Measurements from ENCODE around the gene BEST1.

Gene BEST1

DNA sequence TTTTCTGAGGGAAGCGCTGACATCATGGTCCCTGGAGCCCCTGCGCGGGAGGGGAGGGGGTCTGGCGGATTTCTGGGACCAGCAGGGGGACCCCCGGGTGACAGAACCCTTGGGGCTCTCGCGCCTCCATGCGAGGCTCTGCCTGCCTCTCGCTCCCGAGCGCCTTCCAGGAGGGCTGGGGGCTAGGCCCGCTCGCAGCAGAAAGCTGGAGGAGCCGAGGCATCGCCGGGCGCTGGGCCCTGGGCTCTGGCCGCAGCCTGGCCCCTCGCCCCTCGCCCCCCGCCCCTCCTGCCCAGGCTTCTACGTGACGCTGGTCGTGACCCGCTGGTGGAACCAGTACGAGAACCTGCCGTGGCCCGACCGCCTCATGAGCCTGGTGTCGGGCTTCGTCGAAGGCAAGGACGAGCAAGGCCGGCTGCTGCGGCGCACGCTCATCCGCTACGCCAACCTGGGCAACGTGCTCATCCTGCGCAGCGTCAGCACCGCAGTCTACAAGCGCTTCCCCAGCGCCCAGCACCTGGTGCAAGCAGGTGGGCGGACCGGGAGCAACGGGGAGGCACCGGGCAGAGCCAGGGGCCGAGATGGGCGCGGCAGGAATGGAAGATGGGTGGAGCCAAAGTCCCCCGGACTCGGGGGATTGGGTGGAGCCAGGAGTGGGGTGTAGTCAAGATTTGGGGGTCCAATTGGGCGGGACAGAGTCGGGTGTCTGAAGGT lies 5.4 kb downstream of the BEST1 start:
- Mint-ChIP-seq H3K9me3 (no peaks in the 10 kb centered on the region), H3K4me3 (peak overlapping the region; percentile 13), H3K27me3 (peaks cover 16% of the 10 kb centered on the region), H3K4me1 (no peaks in the 10 kb centered on the region), H3K36me3 (ENCODE audit: insufficient read depth) (no peaks in the 10 kb centered on the region), H3K27ac (ENCODE audit: low read depth) (no peak overlapping the region)
- DNase-seq (ENCODE audit: low spot score in 2 of 2) (no peak), ATAC-seq (replicated peaks; ENCODE audit: extremely low read depth, poor library complexity, severe bottlenecking) (peak; percentile 61)

DNA sequence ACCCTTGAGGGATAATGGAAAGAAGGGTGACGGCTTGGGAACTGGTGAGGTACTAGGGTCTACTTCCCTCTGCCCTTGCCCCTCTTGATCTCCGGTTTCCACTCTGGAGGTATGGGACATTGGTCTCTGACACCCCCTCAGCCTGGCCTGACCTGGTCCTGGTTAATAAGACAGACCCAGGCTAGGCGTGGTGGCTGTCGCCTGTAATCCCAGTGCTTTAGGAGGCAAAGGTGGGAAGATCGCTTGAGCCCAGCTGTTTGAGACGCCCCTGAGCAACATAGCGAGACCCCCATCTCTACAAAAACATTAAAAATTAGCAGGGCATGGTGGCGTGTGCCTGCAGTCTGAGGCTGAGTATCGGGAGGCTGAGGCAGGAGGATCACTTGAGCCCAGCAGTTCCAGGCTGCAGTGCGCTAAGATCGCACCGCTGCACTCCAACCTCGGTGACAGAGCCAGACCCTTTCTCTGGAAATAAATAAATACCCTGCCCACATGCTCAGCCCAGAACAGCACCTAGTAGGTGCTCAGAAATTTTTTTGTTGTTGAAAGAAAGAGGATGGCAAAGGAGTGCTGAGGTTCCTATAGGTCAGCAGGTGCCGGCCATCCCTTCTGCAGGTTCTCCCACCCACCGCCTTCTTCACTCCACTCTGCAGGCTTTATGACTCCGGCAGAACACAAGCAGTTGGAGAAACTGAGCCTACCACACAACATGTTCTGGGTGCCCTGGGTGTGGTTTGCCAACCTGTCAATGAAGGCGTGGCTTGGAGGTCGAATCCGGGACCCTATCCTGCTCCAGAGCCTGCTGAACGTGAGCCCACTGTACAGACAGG lies 6.3 kb downstream of the BEST1 start:
- H3K27ac Mint-ChIP-seq (ENCODE audit: low read depth) = no peak overlapping the region
- no peak overlapping the region for H3K4me3 Mint-ChIP-seq

DNA sequence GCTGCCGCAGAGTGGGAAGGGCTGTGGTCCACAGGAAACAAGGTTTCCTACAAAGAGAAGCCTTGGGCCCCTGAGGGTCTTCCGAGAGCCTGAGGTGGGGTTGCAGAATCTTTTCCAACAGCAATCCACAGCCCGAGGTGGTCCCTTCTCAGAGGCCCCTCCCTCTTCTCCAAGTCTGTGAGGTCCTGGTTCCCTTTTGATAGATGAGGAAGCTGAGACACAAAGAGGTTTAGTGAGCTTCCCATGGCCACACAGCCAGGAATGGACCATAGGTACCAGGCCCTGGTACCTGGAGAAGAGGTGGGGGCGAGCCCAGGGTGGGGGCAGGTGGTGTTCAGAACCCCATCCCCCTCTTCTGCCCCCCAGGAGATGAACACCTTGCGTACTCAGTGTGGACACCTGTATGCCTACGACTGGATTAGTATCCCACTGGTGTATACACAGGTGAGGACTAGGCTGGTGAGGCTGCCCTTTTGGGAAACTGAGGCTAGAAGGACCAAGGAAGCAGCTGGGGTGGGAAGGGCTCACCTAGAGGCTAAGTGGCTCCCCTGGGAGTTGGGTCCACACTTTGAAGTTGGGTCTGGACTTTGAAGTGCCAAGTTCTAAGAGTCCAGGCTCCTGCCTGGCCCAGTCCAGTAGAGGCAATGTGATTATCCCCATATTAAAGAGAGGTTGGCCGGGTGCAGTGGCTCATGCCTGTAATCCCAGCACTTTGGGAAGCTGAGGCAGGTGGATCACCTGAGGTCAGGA lies 7.0 kb downstream of the BEST1 start:
- H3K4me1 Mint-ChIP-seq = peaks cover 6% of the 10 kb centered on the region
- H3K4me3 Mint-ChIP-seq = no peak overlapping the region
- ATAC-seq (replicated peaks; ENCODE audit: extremely low read depth, poor library complexity, severe bottlenecking) (no peak), DNase-seq (ENCODE audit: low spot score in 2 of 2) (no peak)
- H3K27me3 Mint-ChIP-seq = peaks cover 16% of the 10 kb centered on the region
- H3K36me3 Mint-ChIP-seq (ENCODE audit: insufficient read depth) = peaks cover 3% of the 10 kb centered on the region
- no peaks in the 10 kb centered on the region for H3K9me3 Mint-ChIP-seq
- no peak overlapping the region for H3K27ac Mint-ChIP-seq (ENCODE audit: low read depth)

More for the DNA sequence above, 6.3 kb downstream of the BEST1 start:
- no peak for ATAC-seq (replicated peaks; ENCODE audit: extremely low read depth, poor library complexity, severe bottlenecking)
- DNase-seq (ENCODE audit: low spot score in 2 of 2) = no peak
- no peaks in the 10 kb centered on the region for H3K36me3 Mint-ChIP-seq (ENCODE audit: insufficient read depth)
- peaks cover 16% of the 10 kb centered on the region for H3K27me3 Mint-ChIP-seq
- H3K4me1 Mint-ChIP-seq = no peaks in the 10 kb centered on the region
- H3K9me3 Mint-ChIP-seq = no peaks in the 10 kb centered on the region

DNA sequence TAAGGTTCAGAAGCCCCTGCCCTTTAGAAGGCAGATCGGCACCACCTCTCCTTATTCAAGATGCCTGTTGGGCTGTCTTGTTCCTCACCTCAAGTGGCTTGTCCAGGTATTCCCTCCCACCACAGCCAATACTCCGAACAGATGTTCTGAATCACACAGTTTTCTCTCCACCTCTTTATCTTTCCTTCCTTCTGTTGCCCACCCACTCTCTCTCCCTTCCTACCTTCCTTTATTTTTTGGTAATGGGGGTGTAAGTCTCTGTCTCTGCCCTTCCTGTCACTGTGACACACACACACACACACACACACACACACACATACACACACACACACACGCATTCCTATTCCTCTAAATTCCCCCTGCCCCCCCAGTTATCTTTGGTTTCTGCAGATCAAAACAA lies 8.4 kb downstream of the BEST1 start:
- ATAC-seq (replicated peaks; ENCODE audit: extremely low read depth, poor library complexity, severe bottlenecking) (no peak), DNase-seq (ENCODE audit: low spot score in 2 of 2) (no peak)
- Mint-ChIP-seq H3K36me3 (ENCODE audit: insufficient read depth) (peaks cover 17% of the 10 kb centered on the region), H3K27me3 (peaks cover 16% of the 10 kb centered on the region), H3K4me1 (peaks cover 16% of the 10 kb centered on the region), H3K27ac (ENCODE audit: low read depth) (peak overlapping the region; percentile 42), H3K9me3 (no peaks in the 10 kb centered on the region), H3K4me3 (no peak overlapping the region)

DNA sequence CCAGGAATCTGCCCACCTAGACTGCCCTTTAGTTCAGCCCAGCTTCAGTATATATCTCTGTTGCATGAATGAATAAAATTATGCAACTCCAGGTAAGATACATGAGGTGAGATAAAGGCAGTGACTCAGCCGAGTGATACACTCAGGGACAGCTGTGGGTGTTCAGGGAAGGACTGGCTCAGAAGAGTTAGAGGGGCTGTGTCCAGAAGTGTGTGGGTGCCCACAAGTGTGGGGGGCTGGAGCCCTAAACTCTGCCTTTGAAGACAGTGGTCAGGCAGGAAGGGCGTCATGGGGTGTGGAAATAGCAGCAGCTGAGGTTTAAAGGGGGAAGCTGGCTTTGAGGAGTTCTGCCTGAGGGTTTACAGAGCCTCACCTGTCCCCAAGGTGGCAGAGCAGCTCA lies 9.0 kb downstream of the BEST1 start:
- no peak for DNase-seq (ENCODE audit: low spot score in 2 of 2)
- H3K36me3 Mint-ChIP-seq (ENCODE audit: insufficient read depth) = peaks cover 22% of the 10 kb centered on the region

DNA sequence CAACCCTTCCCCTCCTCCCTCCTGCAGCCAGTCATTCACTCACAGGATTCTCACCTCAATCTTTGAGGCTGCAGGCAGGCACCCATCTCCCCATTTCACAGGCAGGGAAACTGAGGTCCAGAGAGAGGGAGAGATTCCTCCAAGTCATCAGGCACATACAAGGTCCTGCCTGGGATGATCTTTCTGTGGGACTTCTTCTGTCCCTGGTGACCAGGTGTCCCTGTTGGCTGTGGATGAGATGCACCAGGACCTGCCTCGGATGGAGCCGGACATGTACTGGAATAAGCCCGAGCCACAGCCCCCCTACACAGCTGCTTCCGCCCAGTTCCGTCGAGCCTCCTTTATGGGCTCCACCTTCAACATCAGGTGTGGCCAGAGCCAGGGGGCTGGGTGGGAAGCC lies 9.5 kb downstream of the BEST1 start:
- Mint-ChIP-seq H3K4me1 (peaks cover 27% of the 10 kb centered on the region), H3K36me3 (ENCODE audit: insufficient read depth) (peaks cover 28% of the 10 kb centered on the region), H3K9me3 (no peaks in the 10 kb centered on the region), H3K27ac (ENCODE audit: low read depth) (no peak overlapping the region), H3K4me3 (no peak overlapping the region), H3K27me3 (peaks cover 8% of the 10 kb centered on the region)
- ATAC-seq (replicated peaks; ENCODE audit: extremely low read depth, poor library complexity, severe bottlenecking) (no peak), DNase-seq (ENCODE audit: low spot score in 2 of 2) (no peak)

More for the DNA sequence above, 9.0 kb downstream of the BEST1 start:
- H3K9me3 Mint-ChIP-seq = no peaks in the 10 kb centered on the region
- no peak overlapping the region for H3K4me3 Mint-ChIP-seq
- H3K27ac Mint-ChIP-seq (ENCODE audit: low read depth) = peak overlapping the region; percentile 42
- H3K4me1 Mint-ChIP-seq = peaks cover 22% of the 10 kb centered on the region
- H3K27me3 Mint-ChIP-seq = peaks cover 14% of the 10 kb centered on the region
- ATAC-seq (replicated peaks; ENCODE audit: extremely low read depth, poor library complexity, severe bottlenecking) = no peak

DNA sequence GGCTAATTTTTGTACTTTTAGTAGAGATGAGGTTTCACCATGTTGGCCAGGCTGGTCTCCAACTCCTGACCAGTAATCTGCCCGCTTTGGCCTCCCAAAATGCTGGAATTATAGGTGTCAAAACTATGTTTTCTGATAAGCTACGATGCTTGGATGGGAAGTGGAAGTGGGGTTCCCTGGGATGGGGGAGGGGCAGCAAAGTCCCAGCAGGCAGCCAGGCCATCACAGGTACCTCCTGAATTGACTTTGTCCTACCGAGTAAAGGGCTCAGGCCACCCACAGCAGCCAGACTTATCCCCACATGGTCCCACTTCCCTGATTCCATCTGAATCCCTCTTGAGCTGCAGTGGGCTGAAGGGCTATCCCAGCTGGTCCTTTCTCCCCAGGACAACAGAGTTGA lies 10.4 kb downstream of the BEST1 start:
- ATAC-seq (replicated peaks; ENCODE audit: extremely low read depth, poor library complexity, severe bottlenecking) (no peak), DNase-seq (ENCODE audit: low spot score in 2 of 2) (no peak)
- Mint-ChIP-seq H3K27ac (ENCODE audit: low read depth) (no peak overlapping the region), H3K27me3 (no peaks in the 10 kb centered on the region), H3K36me3 (ENCODE audit: insufficient read depth) (peaks cover 36% of the 10 kb centered on the region), H3K4me3 (no peak overlapping the region), H3K4me1 (peaks cover 36% of the 10 kb centered on the region), H3K9me3 (no peaks in the 10 kb centered on the region)

DNA sequence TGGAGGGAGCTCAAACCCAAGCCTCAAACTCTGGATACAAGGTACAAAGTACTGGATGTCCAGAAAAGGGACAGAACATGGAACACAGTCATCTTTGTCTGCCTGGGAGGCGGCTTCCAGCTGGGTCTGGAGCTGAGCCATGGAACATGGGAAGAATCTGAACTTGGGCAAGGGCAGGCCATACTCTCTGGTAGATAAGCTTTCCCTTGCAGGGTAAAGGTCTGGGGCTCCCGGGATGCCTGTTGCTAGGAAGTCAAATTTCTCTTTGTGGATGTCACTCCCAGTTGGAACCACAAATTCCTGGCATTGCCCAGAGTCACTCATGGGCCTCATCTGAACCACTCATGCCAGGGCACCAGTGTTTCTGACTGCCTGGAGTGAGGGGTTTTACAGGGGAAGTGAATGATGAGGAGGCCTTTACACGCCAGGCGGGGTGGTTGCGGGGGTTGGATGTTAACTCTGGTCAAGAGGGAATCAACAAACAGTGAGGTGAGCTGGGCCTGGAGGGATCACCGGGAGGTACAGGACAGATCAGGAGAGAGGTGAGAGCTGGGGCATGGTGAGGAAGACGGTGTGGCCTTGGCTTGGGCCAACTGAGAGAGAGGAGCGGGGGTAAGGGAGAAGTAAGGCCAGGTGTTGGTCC lies 11.5 kb downstream of the BEST1 start:
- Mint-ChIP-seq H3K4me3 (peak overlapping the region; percentile 52), H3K27ac (ENCODE audit: low read depth) (peak overlapping the region; percentile 94), H3K4me1 (peaks cover 42% of the 10 kb centered on the region), H3K36me3 (ENCODE audit: insufficient read depth) (peaks cover 48% of the 10 kb centered on the region), H3K9me3 (no peaks in the 10 kb centered on the region), H3K27me3 (no peaks in the 10 kb centered on the region)
- ATAC-seq (replicated peaks; ENCODE audit: extremely low read depth, poor library complexity, severe bottlenecking) (no peak), DNase-seq (ENCODE audit: low spot score in 2 of 2) (no peak)

DNA sequence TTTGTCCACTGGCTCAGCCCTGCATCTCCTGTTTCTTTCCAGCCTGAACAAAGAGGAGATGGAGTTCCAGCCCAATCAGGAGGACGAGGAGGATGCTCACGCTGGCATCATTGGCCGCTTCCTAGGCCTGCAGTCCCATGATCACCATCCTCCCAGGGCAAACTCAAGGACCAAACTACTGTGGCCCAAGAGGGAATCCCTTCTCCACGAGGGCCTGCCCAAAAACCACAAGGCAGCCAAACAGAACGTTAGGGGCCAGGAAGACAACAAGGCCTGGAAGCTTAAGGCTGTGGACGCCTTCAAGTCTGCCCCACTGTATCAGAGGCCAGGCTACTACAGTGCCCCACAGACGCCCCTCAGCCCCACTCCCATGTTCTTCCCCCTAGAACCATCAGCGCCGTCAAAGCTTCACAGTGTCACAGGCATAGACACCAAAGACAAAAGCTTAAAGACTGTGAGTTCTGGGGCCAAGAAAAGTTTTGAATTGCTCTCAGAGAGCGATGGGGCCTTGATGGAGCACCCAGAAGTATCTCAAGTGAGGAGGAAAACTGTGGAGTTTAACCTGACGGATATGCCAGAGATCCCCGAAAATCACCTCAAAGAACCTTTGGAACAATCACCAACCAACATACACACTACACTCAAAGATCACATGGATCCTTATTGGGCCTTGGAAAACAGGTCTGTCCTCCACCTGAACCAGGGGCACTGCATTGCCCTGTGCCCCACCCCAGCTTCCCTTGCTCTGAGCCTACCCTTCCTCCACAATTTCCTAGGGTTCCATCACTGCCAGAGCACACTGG lies 12.3 kb downstream of the BEST1 start:
- DNase-seq (ENCODE audit: low spot score in 2 of 2) (no peak), ATAC-seq (replicated peaks; ENCODE audit: extremely low read depth, poor library complexity, severe bottlenecking) (no peak)
- Mint-ChIP-seq H3K36me3 (ENCODE audit: insufficient read depth) (peaks cover 54% of the 10 kb centered on the region), H3K27me3 (no peaks in the 10 kb centered on the region), H3K4me3 (peak overlapping the region; percentile 52), H3K9me3 (no peaks in the 10 kb centered on the region), H3K4me1 (peaks cover 42% of the 10 kb centered on the region), H3K27ac (ENCODE audit: low read depth) (peak overlapping the region; percentile 94)

DNA sequence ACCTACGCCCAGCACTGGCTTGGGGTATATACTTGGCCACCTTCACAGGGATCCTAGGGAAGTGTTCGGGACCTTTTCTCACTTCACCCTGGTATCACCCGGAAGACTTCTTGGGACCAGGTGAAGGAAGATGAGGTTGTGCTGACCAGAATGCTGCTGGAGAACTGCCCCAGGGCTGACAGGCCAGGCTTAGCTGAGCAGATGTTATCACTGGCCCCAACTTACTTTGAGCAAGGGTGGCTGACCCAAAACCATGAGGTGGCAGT lies 12.8 kb downstream of the BEST1 start:
- peak overlapping the region; percentile 94 for H3K27ac Mint-ChIP-seq (ENCODE audit: low read depth)
- DNase-seq (ENCODE audit: low spot score in 2 of 2) (no peak), ATAC-seq (replicated peaks; ENCODE audit: extremely low read depth, poor library complexity, severe bottlenecking) (no peak)
- peaks cover 42% of the 10 kb centered on the region for H3K4me1 Mint-ChIP-seq
- no peaks in the 10 kb centered on the region for H3K27me3 Mint-ChIP-seq
- H3K9me3 Mint-ChIP-seq = no peaks in the 10 kb centered on the region
- H3K36me3 Mint-ChIP-seq (ENCODE audit: insufficient read depth) = peaks cover 60% of the 10 kb centered on the region
- peak overlapping the region; percentile 90 for H3K4me3 Mint-ChIP-seq

DNA sequence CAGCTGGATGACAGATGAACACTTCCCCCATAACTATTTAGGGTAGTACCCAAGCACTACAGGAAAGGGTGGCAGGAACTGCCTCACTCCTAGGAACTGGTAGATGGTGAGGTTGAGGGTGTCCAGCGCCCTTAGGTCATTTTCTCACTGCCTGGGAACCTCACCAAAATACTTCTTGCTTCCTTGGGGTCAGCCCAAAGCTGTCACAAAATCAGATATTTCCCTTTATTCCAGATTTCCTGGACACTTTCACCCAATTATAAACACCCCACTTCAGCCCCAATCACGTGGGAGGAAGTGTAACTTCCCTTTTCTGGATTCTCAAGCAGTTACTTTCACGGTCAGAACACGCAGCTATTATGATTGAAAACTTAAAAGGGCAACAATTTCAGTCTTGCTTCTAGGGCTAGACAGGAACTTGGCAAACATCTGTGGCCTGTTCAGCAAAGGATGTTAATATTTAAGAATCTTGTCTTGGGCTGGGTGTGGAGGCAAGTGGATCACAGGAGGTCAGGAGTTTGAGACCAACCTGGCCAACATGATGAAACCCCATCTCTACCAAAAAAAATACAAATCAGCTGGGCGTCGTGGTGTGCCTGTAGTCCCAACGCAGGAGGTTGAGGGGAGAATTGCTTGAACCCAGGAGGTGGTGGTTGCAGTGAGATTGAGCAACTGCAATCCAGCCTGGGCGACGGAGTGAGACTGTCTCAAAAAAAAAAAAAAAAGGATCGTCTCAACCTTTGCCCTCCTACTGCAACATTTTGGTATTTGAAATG lies 13.3 kb downstream of the BEST1 start:
- Mint-ChIP-seq H3K27me3 (no peaks in the 10 kb centered on the region), H3K27ac (ENCODE audit: low read depth) (peak overlapping the region; percentile 94), H3K4me3 (peak overlapping the region; percentile 90), H3K4me1 (peaks cover 47% of the 10 kb centered on the region), H3K9me3 (no peaks in the 10 kb centered on the region), H3K36me3 (ENCODE audit: insufficient read depth) (peaks cover 65% of the 10 kb centered on the region)
- no peak for ATAC-seq (replicated peaks; ENCODE audit: extremely low read depth, poor library complexity, severe bottlenecking)
- DNase-seq (ENCODE audit: low spot score in 2 of 2) = no peak

Measured in central memory CD8-positive, alpha-beta T cell (primary cell).